BLaER1 (cell line): ENCODE results near the gene ZNF670.
"Not testable (repeated sequence)": the region's sequence is repeated elsewhere in the genome, so short reads cannot be mapped to it uniquely, and the experiment has no call there.

ENCODE experiments used
- H3K27ac ChIP-seq: shearing (Covaris generic); formaldehyde crosslinking; 2 replicates; pipeline ENCODE4 v1.8.1; 2022
- H3K27me3 ChIP-seq: shearing (Covaris generic); formaldehyde crosslinking; 2 replicates; pipeline ENCODE4 v1.8.1; 2022
- H3K36me3 ChIP-seq: shearing (Covaris generic); formaldehyde crosslinking; 2 replicates; pipeline ENCODE4 v1.8.1; 2022
- H3K4me1 ChIP-seq: shearing (Covaris generic); formaldehyde crosslinking; 2 replicates; pipeline ENCODE4 v1.8.1; 2022
- H3K4me2 ChIP-seq: shearing (Covaris generic); formaldehyde crosslinking; 2 replicates; pipeline ENCODE4 v1.8.1; 2022
- H3K4me3 ChIP-seq: shearing (Covaris generic); formaldehyde crosslinking; 2 replicates; pipeline ENCODE4 v1.8.1; 2022
- H3K9ac ChIP-seq: shearing (Covaris generic); formaldehyde crosslinking; 2 replicates; pipeline ENCODE4 v1.8.1; 2022
- H3K9me3 ChIP-seq: shearing (Covaris generic); formaldehyde crosslinking; 2 replicates; pipeline ENCODE4 v1.8.1; 2022
- H4K20me1 ChIP-seq: shearing (Covaris generic); formaldehyde crosslinking; 2 replicates; pipeline ENCODE4 v1.8.1; 2022
- Cebpa-rat ChIP-seq: shearing (Covaris generic); IDR thresholded peaks from 2 replicates; pipeline ENCODE4 v1.8.1; 2022

Gene ZNF670

DNA sequence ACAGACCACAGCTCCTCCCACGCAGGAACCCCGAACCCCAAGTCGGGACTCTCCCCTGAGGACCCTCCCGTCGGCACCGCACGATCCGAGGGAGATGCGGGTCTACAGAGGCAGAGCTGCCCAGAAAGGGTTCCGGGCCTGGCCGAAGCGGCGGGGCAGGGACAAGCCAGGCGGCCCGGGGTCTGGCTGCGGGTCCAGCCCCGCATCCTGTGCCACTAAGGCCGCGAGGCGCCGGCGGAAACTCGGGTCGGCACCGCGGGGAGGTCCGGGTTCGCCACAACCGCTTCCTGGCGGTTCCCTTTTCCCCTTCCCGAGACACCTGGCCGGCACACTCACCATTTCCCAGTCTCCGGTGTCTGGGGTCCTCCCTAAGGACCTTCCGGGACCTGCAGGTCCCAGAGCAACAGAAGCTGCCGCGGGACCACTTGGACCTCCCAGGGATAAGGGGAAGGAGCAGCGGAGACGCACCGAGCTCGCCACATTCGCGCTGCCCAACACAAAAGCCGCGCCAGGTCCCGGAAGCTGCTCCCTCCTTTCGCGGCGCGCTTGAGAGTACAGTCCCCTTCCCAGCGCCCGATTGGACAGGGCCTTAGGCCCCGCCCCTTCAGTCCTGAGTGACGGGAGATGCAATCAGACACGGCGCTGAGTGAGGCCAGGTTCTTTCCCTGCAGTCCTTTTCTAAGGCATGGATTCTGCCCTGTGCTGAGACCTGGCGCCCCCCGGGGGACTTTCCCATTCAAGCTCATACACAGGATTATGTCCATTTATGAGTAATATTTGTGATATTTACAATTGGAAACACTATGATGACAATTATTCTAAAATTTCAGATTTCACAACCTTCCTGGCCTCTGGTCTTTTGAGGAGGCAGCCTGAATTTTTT lies at the start of gene ZNF670:
TSS of gene ZNF670 (minus strand) at position 554 of the 883 bp plus-strand sequence. CDS start at position 339, 215 bp downstream.
- Histone ChIP-seq H3K4me2 (peak within 1 kb of the TSS; percentile 79), H3K27ac (peak within 1 kb of the TSS; percentile 96), H4K20me1 (peaks cover 15% of the 10 kb centered on the region; the same call in 1 of the 2 replicates), H3K27me3 (no peaks in the 10 kb centered on the region), H3K9ac (peak within 1 kb of the TSS; percentile 96), H3K4me1 (peaks cover 34% of the 10 kb centered on the region), H3K4me3 (peak within 1 kb of the TSS; percentile 93), H3K36me3 (peaks cover 37% of the 10 kb centered on the region), H3K9me3 (peaks cover 60% of the 10 kb centered on the region)
- peak; percentile 32; the same call in 1 of the 2 replicates for TF ChIP-seq Cebpa-rat

DNA sequence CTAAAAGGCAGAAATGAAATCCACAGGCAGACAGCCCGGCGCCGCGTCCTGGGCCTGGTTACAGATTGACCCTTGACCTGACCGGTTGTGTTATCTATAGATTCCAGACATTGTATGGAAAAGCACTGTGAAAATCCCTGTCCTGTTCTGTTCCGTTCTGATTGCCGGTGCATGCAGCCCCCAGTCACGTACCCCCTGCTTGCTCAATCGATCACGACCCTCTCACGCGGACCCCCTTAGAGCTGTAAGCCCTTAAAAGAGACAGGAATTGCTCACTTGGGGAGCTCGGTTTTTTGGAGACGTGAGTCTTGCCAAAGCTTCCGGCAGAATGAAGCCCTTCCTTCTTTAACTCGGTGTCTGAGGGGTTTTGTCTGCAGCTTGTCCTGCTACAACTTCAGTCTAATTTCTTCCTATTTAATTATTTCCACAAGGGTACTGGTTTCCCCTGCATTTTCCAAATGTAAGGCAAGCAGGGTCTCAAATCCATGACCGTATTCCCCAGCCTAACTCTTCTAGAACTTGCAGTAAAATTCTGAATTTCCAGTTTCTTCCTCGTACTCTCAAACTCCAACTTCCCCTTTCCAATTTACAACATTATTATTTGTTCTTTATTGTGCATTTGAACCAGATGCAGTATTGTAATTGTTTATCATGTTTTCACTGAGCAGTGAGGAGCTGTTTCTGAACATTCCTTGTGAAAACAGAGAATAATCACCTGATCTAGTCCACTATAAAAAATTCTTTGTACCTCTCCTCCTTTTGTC lies 49.1 kb upstream of the ZNF670 start:
- H3K4me2 ChIP-seq: peak overlapping the region; percentile 83
- peaks cover 33% of the 10 kb centered on the region for H4K20me1 ChIP-seq
- peak overlapping the region; percentile 67 for H3K4me3 ChIP-seq
- peak overlapping the region; percentile 76 for H3K9ac ChIP-seq
- not testable (repeated sequence) for H3K4me1 ChIP-seq, H3K27me3 ChIP-seq
- peaks cover 30% of the 10 kb centered on the region for H3K36me3 ChIP-seq
- peak overlapping the region; percentile 63 for H3K27ac ChIP-seq
- H3K9me3 ChIP-seq: peaks cover 41% of the 10 kb centered on the region

DNA sequence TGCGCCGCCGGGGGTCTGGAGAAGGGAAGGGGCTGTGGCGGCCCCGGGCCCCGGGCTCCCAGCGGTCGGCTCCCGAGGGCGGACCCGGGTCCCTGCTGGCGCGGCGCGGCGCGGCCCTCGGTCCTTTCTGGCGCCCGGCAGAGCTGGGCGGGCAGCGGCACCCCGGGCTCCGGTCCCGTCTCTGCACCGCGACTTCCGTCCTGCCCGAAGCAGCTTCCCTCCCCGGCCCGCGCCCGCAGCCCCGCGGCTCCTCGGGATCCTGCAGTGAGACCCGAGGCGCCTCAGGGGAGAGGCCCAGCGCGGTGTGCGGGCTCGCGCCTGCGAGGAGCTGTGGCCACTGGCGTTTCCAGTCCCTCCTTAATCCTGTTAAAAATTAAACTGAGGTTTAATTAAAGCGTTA lies 48.0 kb upstream of the ZNF670 start:
- not testable (repeated sequence) for H3K4me1 ChIP-seq, H3K4me2 ChIP-seq, H3K9ac ChIP-seq, H3K27ac ChIP-seq, H3K27me3 ChIP-seq, H3K4me3 ChIP-seq
- H4K20me1 ChIP-seq: peaks cover 25% of the 10 kb centered on the region
- peaks cover 19% of the 10 kb centered on the region for H3K36me3 ChIP-seq
- H3K9me3 ChIP-seq: peaks cover 35% of the 10 kb centered on the region

DNA sequence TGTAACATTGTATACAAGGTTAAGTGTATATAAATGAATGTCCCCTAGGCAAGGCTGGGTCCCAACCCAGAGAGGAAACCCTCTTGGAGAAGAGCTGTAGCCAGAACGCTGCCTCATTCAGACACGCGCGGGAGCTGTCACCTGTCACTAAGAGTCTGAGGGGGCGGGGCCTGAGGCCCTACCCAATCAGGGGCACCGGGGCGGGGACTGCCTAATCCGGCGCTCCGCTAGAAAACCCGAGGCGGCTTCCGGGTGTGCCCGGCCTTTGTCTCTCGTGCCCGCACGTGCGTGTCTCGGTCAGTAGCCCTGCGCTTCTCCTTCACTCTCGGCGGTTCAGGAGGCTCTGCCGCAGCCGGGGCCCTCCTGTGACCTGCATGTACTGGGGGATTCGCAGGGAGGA lies 47.6 kb upstream of the ZNF670 start:
- H3K4me2 ChIP-seq, H3K4me3 ChIP-seq, H3K27ac ChIP-seq, H3K4me1 ChIP-seq, H3K27me3 ChIP-seq, H3K9ac ChIP-seq: not testable (repeated sequence)
- peaks cover 20% of the 10 kb centered on the region for H4K20me1 ChIP-seq
- peaks cover 31% of the 10 kb centered on the region for H3K9me3 ChIP-seq
- H3K36me3 ChIP-seq: peaks cover 15% of the 10 kb centered on the region

DNA sequence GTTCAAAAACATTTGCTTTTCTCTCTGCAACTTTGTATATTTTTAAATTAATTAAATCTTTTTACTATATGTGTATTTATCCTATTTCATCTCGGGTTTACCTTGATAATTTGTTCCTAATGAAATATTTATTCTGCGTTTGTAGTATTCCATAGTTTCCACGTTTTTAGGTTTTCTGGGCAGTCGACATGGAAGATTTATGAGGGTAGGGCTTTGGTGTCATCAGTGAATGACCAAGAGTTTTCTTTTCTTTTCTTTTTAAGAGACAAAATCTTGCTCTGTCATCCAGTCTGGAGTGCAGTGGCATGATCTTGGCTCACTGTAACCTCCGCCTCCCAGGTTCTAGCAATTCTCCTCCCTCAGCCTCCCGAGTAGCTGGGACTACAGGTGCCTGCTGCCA lies 42.8 kb upstream of the ZNF670 start:
- Histone ChIP-seq H3K4me3 (no peak overlapping the region), H3K27ac (no peak overlapping the region), H3K9ac (no peak overlapping the region), H3K4me2 (no peak overlapping the region), H3K9me3 (peaks cover 16% of the 10 kb centered on the region), H3K27me3 (no peaks in the 10 kb centered on the region), H3K4me1 (no peaks in the 10 kb centered on the region), H3K36me3 (no peaks in the 10 kb centered on the region), H4K20me1 (no peaks in the 10 kb centered on the region)
- TF ChIP-seq Cebpa-rat: no peak

DNA sequence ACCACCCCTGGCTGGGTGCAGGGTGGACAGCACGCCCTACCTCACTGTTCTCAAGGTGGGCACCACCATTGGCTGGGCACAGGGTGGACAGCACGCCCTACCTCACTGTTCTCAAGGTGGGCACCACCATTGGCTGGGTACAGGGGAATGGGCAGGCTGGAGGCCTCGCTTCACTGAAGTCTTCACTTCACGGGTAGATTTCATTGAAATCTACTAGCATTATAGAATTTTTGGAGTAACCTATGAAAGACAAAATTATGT lies 41.7 kb upstream of the ZNF670 start:
- not testable (repeated sequence) for H3K27me3 ChIP-seq, H3K4me3 ChIP-seq, H3K9ac ChIP-seq, H3K27ac ChIP-seq, H3K4me2 ChIP-seq, H3K4me1 ChIP-seq, H3K36me3 ChIP-seq, H4K20me1 ChIP-seq
- peaks cover 17% of the 10 kb centered on the region for H3K9me3 ChIP-seq

DNA sequence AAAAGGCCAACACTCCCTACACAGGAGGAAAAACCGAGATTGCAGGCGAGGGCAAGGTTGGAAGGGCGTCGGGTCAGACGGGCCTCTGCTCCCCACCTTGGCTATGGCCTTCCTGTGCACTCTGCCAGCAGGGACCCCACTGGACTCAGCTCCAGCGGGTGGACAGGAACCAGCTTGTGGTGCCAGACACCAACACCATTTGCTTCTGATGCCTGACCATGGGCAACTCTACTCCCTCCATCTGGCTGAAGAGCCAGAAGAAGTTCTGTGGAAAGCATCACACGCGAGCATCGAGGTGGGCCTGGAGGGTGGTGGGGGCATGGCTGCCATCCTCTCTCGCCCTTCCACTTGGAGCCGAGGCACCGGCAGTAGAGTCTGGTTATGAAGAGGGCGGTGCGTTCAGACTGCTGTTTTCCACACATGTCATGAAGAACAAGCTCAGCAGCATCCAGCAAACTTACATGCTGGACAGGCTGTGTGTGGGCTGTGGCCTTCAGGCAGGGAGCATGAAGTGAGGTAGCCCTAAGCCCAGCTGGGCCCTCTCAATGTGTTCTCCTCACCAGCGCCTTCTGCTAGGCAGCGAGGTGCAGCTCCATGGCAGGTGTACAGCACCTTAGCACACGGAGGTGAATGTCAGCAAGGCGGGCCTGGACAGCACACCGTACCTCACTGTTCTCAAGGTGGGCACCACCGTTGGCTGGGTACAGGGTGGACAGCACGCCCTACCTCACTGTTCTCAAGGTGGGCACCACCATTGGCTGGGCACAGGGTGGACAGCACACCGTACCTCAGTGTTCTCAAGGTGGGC lies 41.2 kb upstream of the ZNF670 start:
- H3K4me1 ChIP-seq: no peaks in the 10 kb centered on the region
- no peak overlapping the region for H3K4me3 ChIP-seq
- no peak overlapping the region for H3K9ac ChIP-seq
- peaks cover 15% of the 10 kb centered on the region for H3K9me3 ChIP-seq
- H3K27ac ChIP-seq: no peak overlapping the region
- H3K36me3 ChIP-seq: no peaks in the 10 kb centered on the region
- no peak overlapping the region for H3K4me2 ChIP-seq
- no peaks in the 10 kb centered on the region for H4K20me1 ChIP-seq
- no peak for TF ChIP-seq Cebpa-rat
- peaks cover 3% of the 10 kb centered on the region; the same call in 1 of the 2 replicates for H3K27me3 ChIP-seq

DNA sequence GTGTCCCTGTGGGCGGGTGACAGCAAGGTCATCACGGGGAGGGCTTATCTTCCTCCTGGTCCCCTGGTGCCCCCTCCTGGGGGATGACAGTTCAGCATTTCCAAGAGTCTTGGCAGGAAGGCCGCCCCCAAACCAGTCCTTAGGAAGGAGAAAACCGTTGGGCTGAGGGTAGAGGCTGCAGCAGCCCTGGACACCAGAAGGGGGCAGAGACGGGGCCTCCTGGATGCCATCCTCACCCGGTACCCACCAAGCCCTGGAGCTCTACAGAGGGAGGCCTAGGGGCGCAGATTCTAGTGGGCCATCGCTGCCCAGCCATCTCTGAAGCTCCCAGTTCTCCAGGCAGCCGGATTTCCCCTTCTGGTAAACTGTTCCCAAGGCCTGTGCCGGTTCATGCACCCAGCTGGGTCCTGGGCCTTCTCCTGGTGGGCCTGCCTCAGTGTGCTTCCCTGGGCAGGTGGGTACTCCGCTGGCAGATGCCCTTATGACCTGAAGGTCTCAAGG lies 40.4 kb upstream of the ZNF670 start:
- Histone ChIP-seq H3K4me1 (no peaks in the 10 kb centered on the region), H4K20me1 (no peaks in the 10 kb centered on the region), H3K27ac (no peak overlapping the region), H3K9ac (no peak overlapping the region), H3K4me2 (no peak overlapping the region), H3K9me3 (peaks cover 11% of the 10 kb centered on the region), H3K36me3 (no peaks in the 10 kb centered on the region), H3K4me3 (no peak overlapping the region), H3K27me3 (peaks cover 11% of the 10 kb centered on the region)
- no peak for TF ChIP-seq Cebpa-rat

DNA sequence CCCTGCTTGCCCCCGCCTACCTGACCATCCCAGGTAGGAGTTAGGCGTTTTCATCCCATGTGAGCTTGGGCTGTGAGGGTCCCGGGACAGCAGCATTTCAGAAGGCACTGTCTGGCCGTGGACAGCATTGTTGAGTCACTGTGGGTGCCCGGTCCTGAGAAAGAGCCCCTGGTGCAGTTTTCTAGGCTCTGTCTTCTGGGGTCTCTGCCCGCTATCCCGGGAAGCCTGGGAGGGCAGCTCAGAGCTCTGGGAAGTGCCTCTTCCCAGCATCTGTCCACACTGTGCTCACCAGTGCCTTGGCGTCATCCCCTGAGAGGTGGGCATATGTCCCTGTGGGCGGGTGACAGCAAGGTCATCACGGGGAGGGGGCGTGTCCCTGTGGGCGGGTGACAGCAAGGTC lies 36.9 kb upstream of the ZNF670 start:
- no peak for TF ChIP-seq Cebpa-rat
- Histone ChIP-seq H3K4me3 (no peak overlapping the region), H3K4me1 (0 out of 2 replicates have a peak, but pooled peaks cover 5% of the 10 kb centered on the region)

More for the DNA sequence above, 36.9 kb upstream of the ZNF670 start:
- Histone ChIP-seq H3K9ac (no peak overlapping the region), H3K36me3 (no peaks in the 10 kb centered on the region), H3K27me3 (peaks cover 45% of the 10 kb centered on the region), H3K4me2 (no peak overlapping the region), H3K9me3 (peaks cover 32% of the 10 kb centered on the region), H3K27ac (no peak overlapping the region), H4K20me1 (peaks cover 16% of the 10 kb centered on the region; the same call in 1 of the 2 replicates)
